Measurements from ENCODE around the gene KRTAP10-8.

KRTAP10-8 gene

DNA sequence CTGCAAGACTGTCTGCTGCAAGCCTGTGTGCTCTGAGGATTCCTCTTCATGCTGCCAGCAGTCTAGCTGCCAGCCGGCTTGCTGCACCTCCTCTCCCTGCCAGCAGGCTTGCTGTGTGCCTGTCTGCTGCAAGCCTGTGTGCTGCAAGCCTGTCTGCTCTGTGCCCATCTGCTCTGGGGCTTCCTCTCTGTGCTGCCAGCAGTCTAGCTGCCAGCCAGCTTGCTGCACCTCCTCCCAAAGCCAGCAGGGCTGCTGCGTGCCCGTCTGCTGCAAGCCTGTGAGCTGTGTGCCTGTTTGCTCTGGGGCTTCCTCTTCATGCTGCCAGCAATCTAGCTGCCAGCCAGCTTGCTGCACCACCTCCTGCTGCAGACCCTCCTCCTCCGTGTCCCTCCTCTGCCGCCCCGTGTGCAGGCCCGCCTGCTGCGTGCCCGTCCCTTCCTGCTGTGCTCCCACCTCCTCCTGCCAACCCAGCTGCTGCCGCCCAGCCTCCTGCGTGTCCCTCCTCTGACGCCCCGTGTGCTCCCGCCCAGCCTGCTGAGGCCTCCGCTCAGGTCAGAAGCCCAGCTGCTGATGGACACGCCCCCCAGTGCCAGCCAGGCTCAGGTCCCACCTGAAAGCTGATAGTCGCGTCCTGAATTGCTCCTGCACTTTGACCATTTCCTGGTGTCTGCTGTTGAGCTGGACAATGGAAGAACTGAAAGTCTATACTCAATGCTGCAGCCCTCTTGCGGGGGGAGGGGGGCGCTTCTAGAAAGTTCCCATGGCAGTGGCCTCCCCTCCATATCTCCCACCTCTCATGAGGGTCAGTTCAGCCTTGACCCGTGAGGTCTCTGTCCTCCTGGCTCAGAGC lies 37.2 kb upstream of the KRTAP10-8 start:
- TF ChIP-seq CTCF (IDR thresholded peaks at IDR 0.05) = 0 out of 2 replicates have a peak, but pooled peaks have one; percentile 12
- TF ChIP-seq ZFX (IDR thresholded peaks at IDR 0.05; ENCODE audit: borderline replicate concordance) = no peak
- H3K27ac ChIP-seq = no peak overlapping the region

- TF ChIP-seq CTCF (IDR thresholded peaks at IDR 0.05) = no peak
- no peak for TF ChIP-seq ZFX (IDR thresholded peaks at IDR 0.05; ENCODE audit: borderline replicate concordance)
- no peak overlapping the region for H3K27ac ChIP-seq
Observed at GRCh38 chr21:44575307-44576024, 36.4 kb upstream of the KRTAP10-8 start.

- no peak overlapping the region for H3K27ac ChIP-seq
- TF ChIP-seq CTCF (IDR thresholded peaks at IDR 0.05) (no peak), ZFX (IDR thresholded peaks at IDR 0.05; ENCODE audit: borderline replicate concordance) (no peak)
Observed at GRCh38 chr21:44576025-44576420, 35.9 kb upstream of the KRTAP10-8 start.

- no peak overlapping the region for H3K27ac ChIP-seq
- no peak for TF ChIP-seq CTCF (IDR thresholded peaks at IDR 0.05)
- no peak for TF ChIP-seq ZFX (IDR thresholded peaks at IDR 0.05; ENCODE audit: borderline replicate concordance)
Observed at GRCh38 chr21:44578371-44579055, 33.4 kb upstream of the KRTAP10-8 start.

DNA sequence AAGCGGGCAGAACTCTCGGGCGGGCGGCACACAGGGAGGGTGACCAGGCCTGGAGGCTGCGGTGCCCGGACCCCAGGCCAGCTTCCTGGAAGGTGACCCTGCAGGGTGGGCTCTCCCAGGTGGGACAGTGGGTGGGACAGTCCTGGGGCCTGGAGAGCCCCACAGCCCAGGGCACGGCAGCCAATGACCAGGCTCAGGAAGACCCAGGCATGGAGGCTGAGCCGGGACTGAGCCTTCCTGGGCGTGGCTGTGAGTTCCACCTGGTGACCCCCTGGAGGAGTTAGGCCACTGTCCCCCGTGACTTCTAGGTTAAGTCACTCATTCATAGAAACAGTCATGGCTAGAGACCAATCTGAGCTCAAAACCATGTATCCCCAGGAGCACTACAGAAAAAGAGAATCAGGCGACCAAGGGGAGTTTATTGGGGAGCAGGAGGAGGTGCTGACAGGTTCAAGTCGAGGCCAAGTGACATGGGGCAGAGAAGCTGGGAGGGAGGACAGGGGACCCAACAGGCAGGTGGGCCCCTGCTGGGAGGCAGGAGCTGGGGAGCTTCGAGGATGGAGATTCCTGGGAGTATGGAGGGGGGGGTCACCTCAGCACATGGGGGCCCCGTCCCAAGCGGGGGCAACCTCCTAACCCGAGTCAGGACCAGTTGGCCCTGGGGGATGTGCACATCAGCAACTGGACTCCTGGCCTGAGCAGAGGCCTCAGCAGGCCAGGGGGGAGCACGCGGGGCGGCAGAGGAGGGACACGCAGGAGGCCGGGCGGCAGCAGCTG lies 32.6 kb upstream of the KRTAP10-8 start:
- H3K27ac ChIP-seq = no peak overlapping the region
- TF ChIP-seq ZFX (IDR thresholded peaks at IDR 0.05; ENCODE audit: borderline replicate concordance) (no peak), CTCF (IDR thresholded peaks at IDR 0.05) (no peak)

GRCh38 chr21:44579833-44580144 lies 32.1 kb upstream of the KRTAP10-8 start:
- no peak overlapping the region for H3K27ac ChIP-seq
- TF ChIP-seq ZFX (IDR thresholded peaks at IDR 0.05; ENCODE audit: borderline replicate concordance) = no peak
- TF ChIP-seq CTCF (IDR thresholded peaks at IDR 0.05) = no peak

Measured in 22Rv1 (cell line).